ENCODE data around the gene IL17RA. TPM values are rescaled to one million over a fixed set of nuclear protein-coding genes. Genes with fewer than 3 reads are reported as not detected.

Gene IL17RA
- total RNA-seq, 1 donor from 2014 or later, result 7.5 TPM

DNA sequence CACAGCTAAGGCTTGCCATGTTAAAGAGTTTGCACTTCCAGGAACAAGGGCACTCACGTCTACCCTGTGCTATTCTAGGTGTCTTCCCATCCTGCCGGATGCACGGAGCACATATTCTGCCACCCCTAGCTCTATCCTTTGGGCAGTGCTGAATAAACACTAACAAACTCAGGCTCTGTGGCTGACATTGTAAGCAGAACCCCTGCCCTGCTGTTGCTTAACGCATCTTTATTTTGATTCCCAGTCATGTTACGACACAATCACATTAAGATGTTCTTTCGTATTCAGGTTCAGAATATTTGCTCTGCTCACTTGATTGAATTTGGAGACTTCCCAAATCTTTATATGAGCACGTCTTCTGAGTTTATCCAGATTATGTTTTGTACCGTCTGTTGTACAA is 77.9 kb downstream of the IL17RA start:
- DNase-seq, result no peak
- intact Hi-C loops (cut with DNase I), result no loop called here
- ATAC-seq (ENCODE audit: poor library complexity), result no peak

DNA sequence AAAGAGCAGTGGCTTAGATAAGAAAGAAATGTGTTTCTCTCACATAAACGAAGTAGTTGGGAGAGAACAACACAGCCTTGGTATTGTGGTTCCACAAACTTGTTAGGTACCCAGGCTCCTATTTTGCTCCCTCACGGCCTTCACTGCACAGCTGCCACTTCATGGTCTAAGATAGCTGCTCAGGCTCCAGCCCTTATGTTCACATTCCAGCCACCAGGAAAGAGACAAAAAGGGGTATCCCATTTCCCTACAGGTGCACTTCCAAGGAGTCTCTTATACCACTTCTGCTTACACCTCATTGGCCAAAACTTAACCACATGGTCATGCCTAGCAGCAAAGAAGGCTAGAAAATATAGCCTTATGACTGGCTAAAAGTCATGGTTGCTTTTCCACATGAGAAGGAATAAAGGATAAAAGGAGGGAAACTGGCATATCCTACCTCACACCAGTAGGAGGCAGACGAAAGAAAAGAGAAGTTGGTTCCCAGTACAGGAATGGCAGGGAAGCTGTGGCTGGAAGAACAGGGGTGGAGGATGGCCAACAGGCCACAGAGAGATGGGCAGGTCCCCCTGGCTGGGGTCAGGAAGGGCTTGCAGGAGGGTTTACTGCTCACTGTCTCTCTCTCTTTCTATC is 79.7 kb downstream of the IL17RA start:
- ATAC-seq (ENCODE audit: poor library complexity) (no peak), DNase-seq (no peak)
- intact Hi-C loops (cut with DNase I), result loop anchor here (5.0 kb wide), 1 partner anchor 47 kb away; no protein-coding TSS in a partner anchor

Other genes with a start within 250 kb of the IL17RA start
- gene GAB4, start 76.8 kb upstream of the IL17RA start, total RNA-seq, result not detected
- 1.9 TPM for gene TMEM121B, start 36.4 kb downstream of the IL17RA start, total RNA-seq
- gene HDHD5, start 74.3 kb downstream of the IL17RA start, total RNA-seq, result 59.8 TPM
- gene ADA2, start 134.4 kb downstream of the IL17RA start, total RNA-seq, result 40.1 TPM

All from Right ventricle myocardium superior (tissue), 1 donor.